Lower leg skin (tissue), 4 donors: ENCODE data around the gene IPCEF1. TPM values are rescaled to one million over a fixed set of nuclear protein-coding genes. Genes with fewer than 3 reads are reported as not detected.

Experiments
- DNase-seq, 2 donors: peaks; one replicate each; pipeline ENCODE4 v3.0.0-alpha.2; 2019; ENCODE audit warnings: low spot score in 2 of 2
- H3K4me3 ChIP-seq: fragments of 200-600 bp; sonication (generic); 2 replicates; pipeline ENCODE4 v1.5.1; 2017; ENCODE audit warnings: mild to moderate bottlenecking, low read depth; ENCODE audit not compliant: poor library complexity, severe bottlenecking
- CTCF ChIP-seq, 3 donors: fragments of 450-650 bp; IDR thresholded peaks; one replicate each; pipeline ENCODE4 v1.5.1; 2016; ENCODE audit warnings: antibody characterized with exemption in 3 of 3, mild to moderate bottlenecking in 3 of 3, moderate library complexity in 2 of 3
- POLR2A ChIP-seq, 2 donors: fragments of 450-650 bp; IDR thresholded peaks; one replicate each; pipeline ENCODE4 v1.6.1; 2016 to 2017; ENCODE audit warnings: antibody characterized with exemption in 2 of 2, mild to moderate bottlenecking in 1 of 2, moderate library complexity in 1 of 2
- WGBS, 2 donors: methylation state at CpG; one replicate each; pipeline ENCODE4 v1.1.5; 2018; 5-methylcytosine and 5-hydroxymethylcytosine counted together
- intact Hi-C: fragments of 100-400 bp; cut with DNase I; formaldehyde crosslinking; loops from one replicate; pipeline ENCODE4 v1.15.0; 2023; ENCODE audit warnings: low total_unique reads
- total RNA-seq, 4 donors: library from RNA; depleted of rRNA; stranded (reverse); fragments of >200 nt; gene quantifications; one replicate each; pipeline ENCODE4 v1.1.0, GENCODE V29; 2016

Gene IPCEF1
- total RNA-seq, 4 donors from 2014 or later, result 0.67 to 1.7 (median 0.97) TPM

- intact Hi-C loops, result no loop called here
- no peak overlapping the region for H3K4me3 ChIP-seq
- no peak for DNase-seq
- 31 to 39% methylated on average over 2 of the region's 2 CpGs for WGBS, 2 donors
- TF ChIP-seq CTCF (IDR thresholded peaks at IDR 0.05), result no peak
- no peak for TF ChIP-seq POLR2A (IDR thresholded peaks at IDR 0.05)
Observed at GRCh38 chr6:154127657-154128056, 228.9 kb downstream of the IPCEF1 start.

- WGBS, 2 donors, result 87 to 88% methylated on average over 2 of the region's 2 CpGs
- intact Hi-C loops, result no loop called here
- no peak for DNase-seq
- H3K4me3 ChIP-seq, result no peak overlapping the region
- TF ChIP-seq CTCF (IDR thresholded peaks at IDR 0.05), result no peak
- no peak for TF ChIP-seq POLR2A (IDR thresholded peaks at IDR 0.05)
Observed at GRCh38 chr6:154125421-154125820, 231.2 kb downstream of the IPCEF1 start.

GRCh38 chr6:154123155-154123956, 233.2 kb downstream of the IPCEF1 start:
- 64 to 75% methylated on average over 8 of the region's 8 CpGs for WGBS, 2 donors
- TF ChIP-seq CTCF (IDR thresholded peaks at IDR 0.05) (no peak), POLR2A (IDR thresholded peaks at IDR 0.05) (no peak)
- H3K4me3 ChIP-seq, result no peak overlapping the region
- intact Hi-C loops, result no loop called here
- DNase-seq, result no peak

GRCh38 chr6:154122195-154122925, 234.2 kb downstream of the IPCEF1 start:
- WGBS, 2 donors, result 74 to 82% methylated on average over 2 of the region's 2 CpGs
- DNase-seq, result no peak
- no peak overlapping the region for H3K4me3 ChIP-seq
- TF ChIP-seq CTCF (IDR thresholded peaks at IDR 0.05) (no peak), POLR2A (IDR thresholded peaks at IDR 0.05) (no peak)
- intact Hi-C loops, result no loop called here

- DNase-seq, result no peak
- WGBS, 2 donors, result 67 to 82% methylated on average over 4 of the region's 4 CpGs
- intact Hi-C loops, result no loop called here
- H3K4me3 ChIP-seq, result no peak overlapping the region
- TF ChIP-seq CTCF (IDR thresholded peaks at IDR 0.05), result no peak
- no peak for TF ChIP-seq POLR2A (IDR thresholded peaks at IDR 0.05)
Observed at GRCh38 chr6:154117485-154117884, 239.1 kb downstream of the IPCEF1 start.
